ENCODE data around the gene MARK2.

MARK2 gene

DNA sequence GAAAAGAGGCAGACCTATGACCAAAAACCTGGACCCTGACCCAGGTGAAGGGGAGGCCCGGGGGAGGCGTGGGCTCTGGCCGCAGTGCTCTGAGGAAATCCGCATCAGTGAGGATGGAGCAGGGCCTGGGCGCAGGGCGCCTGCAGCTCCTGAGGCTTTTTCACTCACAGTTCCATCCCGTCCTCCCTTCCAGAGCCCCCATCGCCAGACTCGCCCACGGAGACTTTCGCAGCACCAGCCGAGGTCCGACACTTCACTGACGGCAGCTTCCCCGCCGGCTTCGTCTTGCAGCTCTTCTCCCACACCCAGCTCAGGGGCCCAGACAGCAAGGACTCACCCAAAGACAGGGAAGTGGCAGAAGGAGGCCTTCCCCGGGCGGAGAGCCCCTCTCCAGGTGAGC is 20.3 kb upstream of the MARK2 start:
- peaks cover 41% of the 10 kb centered on the region for H3K79me2 ChIP-seq (ENCODE audit: low read length)
- no peak overlapping the region for H3K9ac ChIP-seq (ENCODE audit: low read length)
- no peaks in the 10 kb centered on the region for H3K27me3 ChIP-seq (replicated peaks; ENCODE audit: insufficient read depth, low read length)
- no peak overlapping the region for H3K27ac ChIP-seq (ENCODE audit: low read length)
- H3K9me2 ChIP-seq (replicated peaks; ENCODE audit: insufficient read depth, low read length): no peaks in the 10 kb centered on the region
- no peak overlapping the region for H3K4me3 ChIP-seq (ENCODE audit: low read length)
- no peaks in the 10 kb centered on the region for H4K20me1 ChIP-seq (ENCODE audit: insufficient read depth, low read length)
- H2AFZ ChIP-seq (ENCODE audit: low read length): no peak overlapping the region
- peaks cover 7% of the 10 kb centered on the region; the same call in 1 of the 2 replicates for H3K4me1 ChIP-seq (ENCODE audit: low read length)
- 0 out of 2 replicates have a peak, but pooled peaks cover 3% of the 10 kb centered on the region for H3F3A ChIP-seq (ENCODE audit: insufficient read depth, low read length)
- no peaks in the 10 kb centered on the region for H3K9me3 ChIP-seq (replicated peaks; ENCODE audit: insufficient read depth, low read length)
- no peak overlapping the region for H3K4me2 ChIP-seq (ENCODE audit: low read depth, low read length)
- no peak for TF ChIP-seq EZH2phosphoT487 (IDR thresholded peaks at IDR 0.05; ENCODE audit: low read length)
- no peak for TF ChIP-seq EZH2 (optimal IDR thresholded peaks at IDR 0.05; ENCODE audit: low read depth, low read length)
- TF ChIP-seq CTCF (IDR thresholded peaks at IDR 0.05; ENCODE audit: low read length): no peak
- no peak for DNase-seq
- peaks cover 9% of the 10 kb centered on the region for H3K36me3 ChIP-seq (replicated peaks; ENCODE audit: insufficient read depth, low read length)

DNA sequence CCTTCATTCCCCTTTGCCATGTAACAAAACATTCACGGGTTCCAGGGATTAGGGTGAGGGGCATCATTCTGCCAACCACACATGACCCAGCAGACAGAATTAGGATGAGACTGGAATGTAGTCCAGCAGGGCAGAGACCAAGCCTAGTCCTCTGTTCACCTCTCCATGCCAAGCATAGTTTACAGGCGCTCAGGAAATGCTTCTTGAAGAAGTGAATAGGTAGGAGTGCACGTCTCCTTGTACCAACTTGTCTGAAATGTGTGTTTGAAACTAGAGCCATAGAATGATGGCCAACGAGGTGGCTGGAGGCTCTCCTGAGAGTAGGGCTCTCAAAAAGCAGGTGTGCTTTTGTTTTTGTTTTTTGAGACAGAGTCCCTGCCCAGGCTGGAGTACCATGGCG is 17.5 kb upstream of the MARK2 start:
- no peak overlapping the region for H3K27ac ChIP-seq (ENCODE audit: low read length)
- no peaks in the 10 kb centered on the region for H3K9me2 ChIP-seq (replicated peaks; ENCODE audit: insufficient read depth, low read length)
- H3F3A ChIP-seq (ENCODE audit: insufficient read depth, low read length): no peaks in the 10 kb centered on the region
- H3K4me2 ChIP-seq (ENCODE audit: low read depth, low read length): no peak overlapping the region
- no peaks in the 10 kb centered on the region for H3K4me1 ChIP-seq (ENCODE audit: low read length)
- H3K9ac ChIP-seq (ENCODE audit: low read length): no peak overlapping the region
- TF ChIP-seq EZH2 (optimal IDR thresholded peaks at IDR 0.05; ENCODE audit: low read depth, low read length): no peak
- TF ChIP-seq CTCF (IDR thresholded peaks at IDR 0.05; ENCODE audit: low read length): no peak
- no peak for TF ChIP-seq EZH2phosphoT487 (IDR thresholded peaks at IDR 0.05; ENCODE audit: low read length)
- no peaks in the 10 kb centered on the region for H3K27me3 ChIP-seq (replicated peaks; ENCODE audit: insufficient read depth, low read length)
- H2AFZ ChIP-seq (ENCODE audit: low read length): no peak overlapping the region
- peaks cover 9% of the 10 kb centered on the region for H3K36me3 ChIP-seq (replicated peaks; ENCODE audit: insufficient read depth, low read length)
- H3K4me3 ChIP-seq (ENCODE audit: low read length): no peak overlapping the region
- H3K9me3 ChIP-seq (replicated peaks; ENCODE audit: insufficient read depth, low read length): no peaks in the 10 kb centered on the region
- no peak for DNase-seq
- no peaks in the 10 kb centered on the region for H4K20me1 ChIP-seq (ENCODE audit: insufficient read depth, low read length)
- H3K79me2 ChIP-seq (ENCODE audit: low read length): peaks cover 13% of the 10 kb centered on the region

- no peak for TF ChIP-seq EZH2 (optimal IDR thresholded peaks at IDR 0.05; ENCODE audit: low read depth, low read length)
- no peak for TF ChIP-seq CTCF (IDR thresholded peaks at IDR 0.05; ENCODE audit: low read length)
- no peak for TF ChIP-seq EZH2phosphoT487 (IDR thresholded peaks at IDR 0.05; ENCODE audit: low read length)
- H3K9me3 ChIP-seq (replicated peaks; ENCODE audit: insufficient read depth, low read length): no peaks in the 10 kb centered on the region
- no peak overlapping the region for H3K4me2 ChIP-seq (ENCODE audit: low read depth, low read length)
- no peaks in the 10 kb centered on the region for H3K4me1 ChIP-seq (ENCODE audit: low read length)
- no peak overlapping the region for H3K27ac ChIP-seq (ENCODE audit: low read length)
- no peaks in the 10 kb centered on the region; the same call in none of the 2 replicates for H3K36me3 ChIP-seq (replicated peaks; ENCODE audit: insufficient read depth, low read length)
- no peak for DNase-seq
- no peak overlapping the region for H3K9ac ChIP-seq (ENCODE audit: low read length)
- H2AFZ ChIP-seq (ENCODE audit: low read length): no peak overlapping the region
- no peaks in the 10 kb centered on the region for H3K9me2 ChIP-seq (replicated peaks; ENCODE audit: insufficient read depth, low read length)
- no peaks in the 10 kb centered on the region for H3K79me2 ChIP-seq (ENCODE audit: low read length)
- no peaks in the 10 kb centered on the region for H3F3A ChIP-seq (ENCODE audit: insufficient read depth, low read length)
- no peaks in the 10 kb centered on the region for H3K27me3 ChIP-seq (replicated peaks; ENCODE audit: insufficient read depth, low read length)
- no peaks in the 10 kb centered on the region for H4K20me1 ChIP-seq (ENCODE audit: insufficient read depth, low read length)
- no peak overlapping the region for H3K4me3 ChIP-seq (ENCODE audit: low read length)
Observed at GRCh38 chr11:63826471-63827190, 12.3 kb upstream of the MARK2 start.
